Fibroblast of villous mesenchyme (primary cell): Measurements from ENCODE around the gene ARHGAP27. TPM values are rescaled to one million over a fixed set of nuclear protein-coding genes. Genes with fewer than 3 reads are reported as not detected.
"Not testable (repeated sequence)": the region's sequence is repeated elsewhere in the genome, so short reads cannot be mapped to it uniquely, and the experiment has no call there.

ENCODE experiments used
- DNase-seq: peaks from one replicate; pipeline ENCODE4 v3.0.0-alpha.2; 2010; ENCODE audit warnings: low read depth
- H3K4me3 ChIP-seq: 2 replicates; pipeline ENCODE4 v1.5.1; 2011; ENCODE audit warnings: low read depth, mild to moderate bottlenecking, low read length
- total RNA-seq: library from RNA; depleted of rRNA; stranded (reverse); fragments of >200 nt; gene quantifications from 2 replicates; pipeline ENCODE4 v1.2.3, GENCODE V29; 2012
- TF ChIP-seq, protein P1 (sequence below): IDR thresholded peaks from 2 replicates; pipeline ENCODE4 v1.5.1; 2012; ENCODE audit warnings: low read depth, mild to moderate bottlenecking, low read length; ENCODE audit not compliant: insufficient read depth

ARHGAP27 gene
- total RNA-seq, 1 donor: 1.7 TPM

DNA sequence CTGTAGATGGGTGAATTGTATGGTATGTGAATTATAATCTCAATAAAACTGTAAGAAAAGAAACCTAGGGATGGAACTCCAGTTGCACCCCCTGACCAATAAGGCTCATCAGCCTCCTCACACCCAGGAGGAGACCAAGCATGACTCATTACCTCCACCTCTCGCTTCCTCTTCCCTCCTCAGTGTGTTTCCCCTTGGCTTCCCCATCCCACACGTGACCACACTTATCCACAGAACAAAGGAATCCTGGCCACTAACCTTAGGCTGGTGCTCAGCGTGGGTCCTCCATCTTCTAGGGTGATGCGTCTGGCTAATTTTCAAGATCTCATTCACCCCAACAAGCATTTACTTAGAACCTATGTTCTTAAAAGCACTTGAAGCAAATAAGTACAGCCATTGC, 79.6 kb downstream of the ARHGAP27 start:
- TF ChIP-seq, protein P1, sequence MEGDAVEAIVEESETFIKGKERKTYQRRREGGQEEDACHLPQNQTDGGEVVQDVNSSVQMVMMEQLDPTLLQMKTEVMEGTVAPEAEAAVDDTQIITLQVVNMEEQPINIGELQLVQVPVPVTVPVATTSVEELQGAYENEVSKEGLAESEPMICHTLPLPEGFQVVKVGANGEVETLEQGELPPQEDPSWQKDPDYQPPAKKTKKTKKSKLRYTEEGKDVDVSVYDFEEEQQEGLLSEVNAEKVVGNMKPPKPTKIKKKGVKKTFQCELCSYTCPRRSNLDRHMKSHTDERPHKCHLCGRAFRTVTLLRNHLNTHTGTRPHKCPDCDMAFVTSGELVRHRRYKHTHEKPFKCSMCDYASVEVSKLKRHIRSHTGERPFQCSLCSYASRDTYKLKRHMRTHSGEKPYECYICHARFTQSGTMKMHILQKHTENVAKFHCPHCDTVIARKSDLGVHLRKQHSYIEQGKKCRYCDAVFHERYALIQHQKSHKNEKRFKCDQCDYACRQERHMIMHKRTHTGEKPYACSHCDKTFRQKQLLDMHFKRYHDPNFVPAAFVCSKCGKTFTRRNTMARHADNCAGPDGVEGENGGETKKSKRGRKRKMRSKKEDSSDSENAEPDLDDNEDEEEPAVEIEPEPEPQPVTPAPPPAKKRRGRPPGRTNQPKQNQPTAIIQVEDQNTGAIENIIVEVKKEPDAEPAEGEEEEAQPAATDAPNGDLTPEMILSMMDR: no peak
- no peak overlapping the region for H3K4me3 ChIP-seq
- no peak for DNase-seq

DNA sequence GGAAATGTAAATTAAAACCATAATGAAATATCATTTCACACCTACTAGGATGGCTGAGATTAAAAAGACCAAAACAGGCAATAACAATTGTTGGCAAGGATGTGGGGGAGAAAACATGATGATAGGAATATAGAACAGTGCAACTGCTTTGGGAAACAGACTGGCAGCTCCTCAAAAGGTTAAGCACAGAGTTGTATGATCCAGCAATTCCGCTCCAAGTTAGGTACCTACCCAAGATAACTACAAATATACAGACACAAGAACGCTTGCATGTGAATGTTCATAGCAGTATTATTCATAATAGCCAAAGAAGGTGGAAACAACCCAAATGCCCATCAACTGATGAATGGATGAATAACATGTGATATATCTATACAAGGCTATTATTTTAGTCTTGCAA, 80.8 kb downstream of the ARHGAP27 start:
- TF ChIP-seq, protein P1: no peak
- DNase-seq: no peak
- H3K4me3 ChIP-seq: no peak overlapping the region

DNA sequence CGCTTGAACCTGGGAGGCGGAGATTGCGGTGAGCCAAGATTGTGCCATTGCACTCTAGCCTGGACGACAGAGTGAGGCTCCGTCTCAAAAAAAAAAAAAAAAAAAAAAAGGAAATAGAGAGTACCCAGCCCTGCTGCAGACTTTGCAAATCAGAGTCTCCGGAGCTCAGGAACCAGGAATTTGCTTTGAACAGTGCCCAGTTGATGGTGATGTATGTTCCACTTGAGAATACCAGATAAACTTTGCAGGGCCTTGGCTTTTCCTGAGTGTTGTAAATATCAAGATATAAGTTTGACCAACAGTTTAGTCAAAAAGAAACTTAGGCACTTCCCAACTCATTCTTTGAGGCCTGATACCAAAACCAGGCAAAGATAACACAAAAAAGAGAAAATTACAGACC, 85.2 kb downstream of the ARHGAP27 start:
- TF ChIP-seq, protein P1: no peak
- DNase-seq: no peak

DNA sequence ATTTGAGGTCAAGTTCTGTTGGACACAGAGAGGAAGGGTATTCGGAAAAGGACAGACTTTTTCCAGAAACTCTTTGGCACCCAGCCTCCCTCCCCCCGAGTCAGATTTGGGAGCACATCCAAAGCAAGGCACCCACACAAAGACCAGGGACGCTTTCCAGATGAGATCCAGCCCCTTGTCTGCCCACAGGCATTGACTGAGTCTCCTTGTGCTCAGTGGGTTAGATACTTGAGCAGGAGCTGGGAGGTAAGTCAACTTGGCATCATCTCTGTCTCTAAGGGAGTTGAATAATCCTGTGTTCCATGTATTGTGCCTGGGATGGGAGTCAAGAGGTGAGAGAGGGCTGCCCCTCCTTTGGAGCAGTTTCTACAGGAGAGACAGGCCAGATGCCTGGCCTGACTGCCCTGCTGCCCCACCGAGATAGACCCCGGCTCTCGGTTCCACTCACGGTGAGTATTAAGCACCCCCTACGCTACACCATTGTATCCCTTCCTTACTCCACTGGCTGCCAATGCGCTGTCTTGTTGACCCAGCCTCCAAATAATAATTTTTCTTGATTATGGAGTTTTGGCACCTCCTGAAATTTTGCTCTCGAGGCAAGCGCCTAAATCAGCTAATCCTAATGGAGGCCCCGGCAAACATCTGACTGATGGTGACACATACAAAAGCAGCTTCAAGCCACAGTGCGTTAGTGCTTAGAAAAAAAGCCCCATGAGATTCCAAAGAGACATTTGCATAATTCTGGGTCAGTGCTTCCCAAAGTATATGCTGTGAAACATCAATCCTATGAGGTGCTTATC, 86.3 kb downstream of the ARHGAP27 start:
- H3K4me3 ChIP-seq: no peak overlapping the region
- TF ChIP-seq, protein P1: no peak
- peak; percentile 28 for DNase-seq

More for the DNA sequence above, 85.2 kb downstream of the ARHGAP27 start:
- no peak overlapping the region for H3K4me3 ChIP-seq

DNA sequence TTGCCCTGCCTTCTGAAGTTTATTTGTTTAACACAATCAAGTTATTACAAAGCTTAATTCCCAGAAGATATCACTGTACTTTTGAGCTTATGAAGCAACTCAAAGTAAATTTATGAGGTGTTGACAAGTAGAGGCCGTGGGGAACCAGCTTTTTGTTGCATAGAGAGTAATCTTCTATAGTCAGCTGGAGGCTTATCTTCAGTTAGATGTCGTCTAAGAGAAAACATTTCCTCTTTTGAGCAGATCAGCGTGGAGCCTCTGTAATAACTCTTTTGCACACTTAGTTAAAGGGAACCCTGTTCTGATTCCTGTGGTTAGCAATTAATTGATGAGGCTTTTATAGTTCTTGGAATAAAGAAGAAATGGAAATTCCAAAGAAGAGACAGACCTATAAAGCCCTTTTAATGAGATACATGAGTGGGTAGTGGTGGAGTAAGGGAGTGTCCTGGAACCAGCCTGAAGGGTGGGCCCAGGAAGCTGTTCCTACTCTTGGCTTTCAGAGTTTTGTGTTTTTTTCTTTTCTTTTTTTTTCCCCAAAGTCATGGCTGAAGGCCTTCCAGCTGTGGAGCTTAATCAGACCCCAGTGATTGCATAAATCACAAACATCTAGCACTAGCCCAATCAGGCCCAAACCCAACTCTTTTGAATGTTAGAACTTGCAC, 87.0 kb downstream of the ARHGAP27 start:
- DNase-seq: peak; percentile 99
- TF ChIP-seq, protein P1: no peak
- no peak overlapping the region for H3K4me3 ChIP-seq

DNA sequence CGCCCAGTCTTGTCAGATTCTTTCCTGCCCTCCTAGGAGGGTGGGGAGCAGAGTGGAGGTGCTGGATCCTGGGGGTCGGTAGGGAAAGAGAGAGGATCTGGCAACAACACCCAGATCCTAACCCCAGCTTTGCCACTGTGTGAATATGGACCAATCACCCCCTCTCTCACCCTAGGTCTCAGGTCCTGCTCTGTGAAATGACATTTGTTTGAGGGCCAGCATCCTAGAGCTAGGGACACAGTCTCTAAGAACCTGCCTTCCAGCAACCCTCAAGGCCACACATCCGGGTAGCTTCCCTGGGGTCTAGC, 87.5 kb downstream of the ARHGAP27 start:
- no peak for DNase-seq
- TF ChIP-seq, protein P1: no peak
- no peak overlapping the region for H3K4me3 ChIP-seq

DNA sequence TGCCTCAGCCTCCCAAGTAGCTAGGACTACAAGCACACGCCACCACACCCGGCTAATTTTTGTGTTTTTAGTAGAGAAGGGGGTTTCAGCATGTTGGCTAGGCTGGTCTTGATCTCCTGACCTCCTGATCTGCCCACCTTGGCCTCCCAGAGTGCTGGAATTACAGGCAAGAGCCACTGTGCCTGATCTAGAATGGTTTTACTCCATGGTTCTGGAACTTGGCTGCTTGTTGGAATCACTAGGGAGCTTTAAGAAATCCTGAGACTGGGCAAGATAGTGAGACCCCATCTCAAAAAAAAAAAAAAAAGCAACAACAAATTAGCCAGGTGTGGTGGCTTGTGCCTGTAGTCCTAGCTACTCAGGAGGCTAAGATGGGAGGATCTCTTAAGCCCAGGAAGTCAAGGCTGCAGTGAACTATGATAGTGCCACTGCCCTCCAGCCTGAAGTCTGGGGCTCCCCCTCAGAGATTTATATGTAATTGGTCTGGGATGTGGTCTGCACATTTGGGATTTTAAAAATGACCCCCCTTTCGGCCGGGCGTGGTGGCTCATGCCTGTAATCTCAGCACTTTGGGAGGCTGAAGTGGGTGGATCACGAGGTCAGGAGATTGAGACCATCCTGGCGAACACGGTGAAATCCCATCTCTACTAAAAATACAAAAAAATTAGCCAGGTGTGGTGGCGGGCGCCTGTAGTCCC, 88.6 kb downstream of the ARHGAP27 start:
- not testable (repeated sequence) for DNase-seq, H3K4me3 ChIP-seq
